ENCODE measurements around the gene KNG1. TPM values are rescaled to one million over a fixed set of nuclear protein-coding genes. Genes with fewer than 3 reads are reported as not detected.

Gene KNG1
- total RNA-seq, 4 donors from 2014 or later, result not detected

DNA sequence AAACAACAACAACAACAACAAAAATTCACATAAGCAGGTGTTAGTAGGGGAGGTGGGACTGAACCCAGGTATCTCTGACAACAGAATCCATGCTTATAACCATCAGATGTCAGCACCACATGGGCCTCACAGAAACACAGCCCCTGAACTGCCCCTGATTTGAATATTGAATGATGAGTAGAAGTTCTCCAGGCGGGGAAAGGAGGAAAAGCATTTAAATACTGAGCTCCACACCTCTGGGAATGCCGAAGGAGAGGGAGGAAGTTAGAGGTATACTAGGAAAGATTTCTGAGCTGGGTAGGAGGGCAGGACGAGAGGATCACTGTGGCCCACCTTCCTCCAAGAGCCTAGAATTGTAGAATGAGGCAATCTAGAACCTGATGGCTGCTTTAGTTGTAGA lies 34.3 kb downstream of the KNG1 start:
- H3K9me3 ChIP-seq, result no peaks in the 10 kb centered on the region
- H3K4me3 ChIP-seq, result no peak overlapping the region
- peaks cover 8% of the 10 kb centered on the region for H3K27me3 ChIP-seq
- H3K4me1 ChIP-seq, result no peaks in the 10 kb centered on the region
- H3K36me3 ChIP-seq, result no peaks in the 10 kb centered on the region
- TF ChIP-seq POLR2AphosphoS5 (IDR thresholded peaks at IDR 0.05) (no peak), POLR2A (IDR thresholded peaks at IDR 0.05) (no peak), EP300 (IDR thresholded peaks at IDR 0.05) (no peak)
- TF ChIP-seq, protein P1, sequence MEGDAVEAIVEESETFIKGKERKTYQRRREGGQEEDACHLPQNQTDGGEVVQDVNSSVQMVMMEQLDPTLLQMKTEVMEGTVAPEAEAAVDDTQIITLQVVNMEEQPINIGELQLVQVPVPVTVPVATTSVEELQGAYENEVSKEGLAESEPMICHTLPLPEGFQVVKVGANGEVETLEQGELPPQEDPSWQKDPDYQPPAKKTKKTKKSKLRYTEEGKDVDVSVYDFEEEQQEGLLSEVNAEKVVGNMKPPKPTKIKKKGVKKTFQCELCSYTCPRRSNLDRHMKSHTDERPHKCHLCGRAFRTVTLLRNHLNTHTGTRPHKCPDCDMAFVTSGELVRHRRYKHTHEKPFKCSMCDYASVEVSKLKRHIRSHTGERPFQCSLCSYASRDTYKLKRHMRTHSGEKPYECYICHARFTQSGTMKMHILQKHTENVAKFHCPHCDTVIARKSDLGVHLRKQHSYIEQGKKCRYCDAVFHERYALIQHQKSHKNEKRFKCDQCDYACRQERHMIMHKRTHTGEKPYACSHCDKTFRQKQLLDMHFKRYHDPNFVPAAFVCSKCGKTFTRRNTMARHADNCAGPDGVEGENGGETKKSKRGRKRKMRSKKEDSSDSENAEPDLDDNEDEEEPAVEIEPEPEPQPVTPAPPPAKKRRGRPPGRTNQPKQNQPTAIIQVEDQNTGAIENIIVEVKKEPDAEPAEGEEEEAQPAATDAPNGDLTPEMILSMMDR (IDR thresholded peaks at IDR 0.05), result no peak
- ATAC-seq, result no peak
- no peak overlapping the region for H3K27ac ChIP-seq
- WGBS, 2 donors (ENCODE audit: low coverage in 1 of 2), result 53 to 75% methylated on average over 2 to 3 of the region's 3 CpGs

- H3K4me1 ChIP-seq, result no peaks in the 10 kb centered on the region
- no peak for TF ChIP-seq EP300 (IDR thresholded peaks at IDR 0.05)
- TF ChIP-seq, protein P1 (IDR thresholded peaks at IDR 0.05), result no peak
- no peak for TF ChIP-seq POLR2A (IDR thresholded peaks at IDR 0.05)
- no peak for TF ChIP-seq POLR2AphosphoS5 (IDR thresholded peaks at IDR 0.05)
- H3K4me3 ChIP-seq, result no peak overlapping the region
- WGBS, 2 donors (ENCODE audit: low coverage in 1 of 2), result 79% methylated on average over 7 of the region's 7 CpGs; no CpG with 5 or more reads in 1 of the 2 donors
- no peaks in the 10 kb centered on the region for H3K9me3 ChIP-seq
- H3K27me3 ChIP-seq, result peaks cover 8% of the 10 kb centered on the region
- H3K36me3 ChIP-seq, result no peaks in the 10 kb centered on the region
- no peak for ATAC-seq
- no peak overlapping the region for H3K27ac ChIP-seq
Measured at GRCh38 chr3:186754006-186754405, 36.8 kb downstream of the KNG1 start.

DNA sequence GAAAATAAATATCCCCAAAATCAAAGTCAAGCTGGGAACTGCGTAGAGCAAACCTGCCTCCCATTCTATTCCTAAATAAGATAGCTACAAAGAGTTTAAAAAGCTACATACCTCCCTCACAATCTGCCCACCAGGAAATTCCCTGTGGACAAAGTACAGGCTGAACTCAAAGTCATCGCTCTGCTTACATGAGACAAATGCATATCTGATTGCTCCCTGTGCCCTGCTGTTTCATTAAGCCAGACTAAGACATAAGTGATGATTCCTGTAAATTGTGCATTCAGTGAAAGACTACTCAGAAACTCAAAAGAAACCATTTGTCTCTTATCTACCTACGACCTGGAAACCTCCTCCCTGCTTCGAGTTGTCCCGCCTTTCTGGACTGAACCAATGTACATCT lies 37.7 kb downstream of the KNG1 start:
- Histone ChIP-seq H3K4me1 (no peaks in the 10 kb centered on the region), H3K36me3 (no peaks in the 10 kb centered on the region), H3K9me3 (no peaks in the 10 kb centered on the region), H3K27me3 (peaks cover 8% of the 10 kb centered on the region), H3K27ac (no peak overlapping the region), H3K4me3 (no peak overlapping the region)
- WGBS, 2 donors (ENCODE audit: low coverage in 1 of 2), result 83 to 90% methylated on average over 3 to 5 of the region's 5 CpGs
- TF ChIP-seq POLR2AphosphoS5 (IDR thresholded peaks at IDR 0.05) (no peak), EP300 (IDR thresholded peaks at IDR 0.05) (no peak)
- TF ChIP-seq, protein P1 (IDR thresholded peaks at IDR 0.05), result no peak
- ATAC-seq, result no peak

GRCh38 chr3:186757214-186757613 lies 40.1 kb downstream of the KNG1 start:
- TF ChIP-seq POLR2A (IDR thresholded peaks at IDR 0.05), result no peak
- TF ChIP-seq POLR2AphosphoS5 (IDR thresholded peaks at IDR 0.05), result no peak
- TF ChIP-seq, protein P1 (IDR thresholded peaks at IDR 0.05), result no peak
- TF ChIP-seq EP300 (IDR thresholded peaks at IDR 0.05), result no peak
- ATAC-seq, result no peak
- no peaks in the 10 kb centered on the region for H3K4me1 ChIP-seq
- H3K9me3 ChIP-seq, result no peaks in the 10 kb centered on the region
- H3K36me3 ChIP-seq, result no peaks in the 10 kb centered on the region
- WGBS, 2 donors (ENCODE audit: low coverage in 1 of 2), result 83 to 90% methylated on average over 2 to 8 of the region's 8 CpGs
- no peak overlapping the region for H3K27ac ChIP-seq
- no peak overlapping the region for H3K4me3 ChIP-seq
- peaks cover 8% of the 10 kb centered on the region for H3K27me3 ChIP-seq

GRCh38 chr3:186757686-186758220 lies 40.6 kb downstream of the KNG1 start:
- WGBS, 2 donors (ENCODE audit: low coverage in 1 of 2), result 76 to 78% methylated on average over 6 to 8 of the region's 8 CpGs
- no peak overlapping the region for H3K27ac ChIP-seq
- H3K27me3 ChIP-seq, result peaks cover 8% of the 10 kb centered on the region
- ATAC-seq, result no peak
- no peaks in the 10 kb centered on the region for H3K36me3 ChIP-seq
- no peaks in the 10 kb centered on the region for H3K9me3 ChIP-seq
- H3K4me1 ChIP-seq, result no peaks in the 10 kb centered on the region
- TF ChIP-seq POLR2A (IDR thresholded peaks at IDR 0.05), result no peak
- TF ChIP-seq, protein P1 (IDR thresholded peaks at IDR 0.05), result no peak
- TF ChIP-seq POLR2AphosphoS5 (IDR thresholded peaks at IDR 0.05), result no peak
- no peak for TF ChIP-seq EP300 (IDR thresholded peaks at IDR 0.05)
- H3K4me3 ChIP-seq, result no peak overlapping the region
